ENCODE results near the gene CCDC27. TPM values are rescaled to one million over a fixed set of nuclear protein-coding genes. Genes with fewer than 3 reads are reported as not detected.

Gene CCDC27
- polyA plus RNA-seq, 4 donors = 0.06 to 0.27 TPM; not detected in 2

DNA sequence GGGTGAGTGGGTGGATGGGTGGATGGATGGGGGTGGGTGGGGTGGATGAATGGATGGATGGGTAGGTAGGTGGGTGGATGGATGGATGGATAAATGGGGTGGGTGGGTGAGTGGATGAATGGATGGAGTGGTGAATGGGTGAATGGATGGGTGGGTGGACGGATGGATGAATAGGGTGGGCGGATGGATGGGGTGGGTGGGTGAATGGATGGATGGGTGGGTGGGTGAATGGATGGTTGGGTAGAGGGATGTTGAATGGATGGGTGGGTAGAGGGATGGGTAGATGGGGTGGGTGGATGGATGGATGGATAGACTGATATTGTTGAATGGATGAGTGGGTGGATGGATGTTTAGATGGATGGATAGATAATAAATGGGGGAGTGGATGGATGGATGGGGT, 26.9 kb upstream of the CCDC27 start:
- WGBS, 3 donors = 96 to 98% (median 96%) methylated on average over 2 of the region's 2 CpGs
- no peaks in the 10 kb centered on the region for H3K36me3 ChIP-seq (ENCODE audit: control insufficient read depth in 3 of 3, insufficient read depth in 2 of 3, low read depth in 1 of 3, low read length in 3 of 3)
- H3K27me3 ChIP-seq (ENCODE audit: control insufficient read depth in 3 of 3, insufficient read depth in 3 of 3, low read length in 3 of 3) = peaks cover 0 to 2% (median 0%) of the 10 kb centered on the region in 3 donors
- DNase-seq = no peak
- no peak for FAIRE-seq
- H3K4me3 ChIP-seq (ENCODE audit: low read depth in 1 of 3, low read length in 3 of 3) = no peak overlapping the region
- no peak overlapping the region for H3K27ac ChIP-seq (ENCODE audit: low read depth in 1 of 3, low read length in 2 of 3)
- no peaks in the 10 kb centered on the region for H3K4me1 ChIP-seq (ENCODE audit: control insufficient read depth in 3 of 3, insufficient read depth in 2 of 3, low read depth in 1 of 3, low read length in 2 of 3)
- no peaks in the 10 kb centered on the region for H3K9me3 ChIP-seq (ENCODE audit: control insufficient read depth in 2 of 2, insufficient read depth in 1 of 2, low read depth in 1 of 2, low read length in 1 of 2)

DNA sequence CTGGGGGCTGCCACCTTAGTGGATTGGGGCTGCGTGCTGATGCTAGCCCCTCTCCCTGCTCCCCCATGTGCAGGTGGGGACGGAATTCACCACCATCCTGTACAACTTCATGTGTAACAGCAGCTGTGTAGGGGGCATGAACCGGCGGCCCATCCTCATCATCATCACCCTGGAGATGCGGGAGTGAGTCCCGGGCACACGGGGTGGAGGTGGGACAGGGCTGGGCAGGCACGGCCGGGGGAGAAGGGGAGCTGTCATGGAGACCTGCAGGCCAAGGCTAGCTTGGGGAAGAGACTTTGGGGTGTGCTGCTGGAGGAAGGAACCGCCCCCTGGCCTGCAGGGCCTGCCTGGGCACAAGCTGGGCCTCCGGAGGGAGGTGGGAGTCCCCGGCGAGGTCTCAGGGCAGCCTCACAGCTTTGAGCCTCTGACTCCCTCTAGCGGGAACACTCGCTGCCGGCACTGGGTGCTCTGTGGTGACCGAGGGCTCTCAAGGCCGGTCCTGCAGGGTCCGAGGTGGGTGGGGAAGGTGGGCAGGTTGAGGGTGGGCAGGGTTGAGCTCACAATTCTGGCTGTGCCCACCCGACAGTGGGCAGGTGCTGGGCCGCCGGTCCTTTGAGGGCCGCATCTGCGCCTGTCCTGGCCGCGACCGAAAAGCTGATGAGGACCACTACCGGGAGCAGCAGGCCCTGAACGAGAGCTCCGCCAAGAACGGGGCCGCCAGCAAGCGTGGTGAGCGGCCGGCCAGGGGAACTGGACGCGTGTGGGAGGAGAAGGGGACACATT, 25.0 kb upstream of the CCDC27 start:
- DNase-seq (peak; percentile 10 to 38), FAIRE-seq (no peak)
- H3K4me3 ChIP-seq (ENCODE audit: low read depth in 1 of 3, low read length in 3 of 3) = no peak overlapping the region
- peaks cover 0 to under 1% (median 0%) of the 10 kb centered on the region in 3 donors for H3K4me1 ChIP-seq (ENCODE audit: control insufficient read depth in 3 of 3, insufficient read depth in 2 of 3, low read depth in 1 of 3, low read length in 2 of 3)
- no peak overlapping the region for H3K27ac ChIP-seq (ENCODE audit: low read depth in 1 of 3, low read length in 2 of 3)
- no peaks in the 10 kb centered on the region for H3K36me3 ChIP-seq (ENCODE audit: control insufficient read depth in 3 of 3, insufficient read depth in 2 of 3, low read depth in 1 of 3, low read length in 3 of 3)
- peaks cover 0 to 2% (median 0%) of the 10 kb centered on the region in 3 donors for H3K27me3 ChIP-seq (ENCODE audit: control insufficient read depth in 3 of 3, insufficient read depth in 3 of 3, low read length in 3 of 3)
- WGBS, 3 donors = 52 to 55% (median 53%) methylated on average over 35 to 37 of the region's 37 CpGs
- no peaks in the 10 kb centered on the region for H3K9me3 ChIP-seq (ENCODE audit: control insufficient read depth in 2 of 2, insufficient read depth in 1 of 2, low read depth in 1 of 2, low read length in 1 of 2)

DNA sequence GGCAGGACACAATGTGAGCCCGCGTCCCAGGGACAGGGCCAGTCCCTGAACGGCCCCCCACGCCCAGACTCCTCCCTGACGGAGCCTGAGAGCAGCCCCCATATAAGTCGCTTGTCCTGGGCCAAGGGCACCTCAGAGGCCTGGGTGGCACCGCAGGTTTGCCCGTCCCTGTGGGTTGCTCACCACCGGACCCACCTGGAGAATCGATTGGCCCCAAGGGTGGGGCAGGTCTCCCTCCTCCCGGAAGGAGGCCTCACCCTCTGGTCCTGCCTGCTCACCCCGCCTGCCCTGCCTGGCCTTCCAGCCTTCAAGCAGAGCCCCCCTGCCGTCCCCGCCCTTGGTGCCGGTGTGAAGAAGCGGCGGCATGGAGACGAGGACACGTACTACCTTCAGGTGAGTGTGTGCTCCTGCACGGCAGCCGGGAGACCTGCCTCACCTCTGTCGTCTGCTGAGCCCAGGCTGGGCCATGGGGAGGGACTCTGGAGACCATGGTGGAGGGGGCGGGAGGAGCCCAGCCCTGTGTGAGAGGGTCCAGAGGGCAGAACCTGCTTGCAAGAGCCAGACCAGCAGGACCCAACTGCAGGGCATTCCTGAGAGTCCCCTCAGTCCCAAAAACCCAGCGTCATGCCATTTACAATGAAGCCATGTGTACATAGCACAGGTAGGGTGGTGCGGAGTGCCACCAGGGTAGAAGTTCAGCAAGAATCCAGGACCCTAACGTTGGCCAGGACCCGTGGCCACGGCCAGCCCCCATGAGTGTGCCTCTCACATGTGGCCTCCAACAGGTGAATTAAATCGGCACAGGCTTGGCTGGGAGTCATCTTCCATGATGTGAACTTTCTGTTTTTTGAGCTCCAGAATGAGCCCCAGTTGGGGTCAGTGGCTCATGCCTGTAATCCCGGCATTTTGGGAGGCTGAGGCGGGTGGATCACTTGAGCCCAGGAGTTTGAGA, 24.1 kb upstream of the CCDC27 start:
- H3K27ac ChIP-seq (ENCODE audit: low read depth in 1 of 3, low read length in 2 of 3) = no peak overlapping the region
- WGBS, 3 donors = 67 to 84% (median 71%) methylated on average over 27 to 31 of the region's 31 CpGs
- H3K4me3 ChIP-seq (ENCODE audit: low read depth in 1 of 3, low read length in 3 of 3) = no peak overlapping the region
- peaks cover 0 to 2% (median 0%) of the 10 kb centered on the region in 3 donors for H3K27me3 ChIP-seq (ENCODE audit: control insufficient read depth in 3 of 3, insufficient read depth in 3 of 3, low read length in 3 of 3)
- no peaks in the 10 kb centered on the region for H3K36me3 ChIP-seq (ENCODE audit: control insufficient read depth in 3 of 3, insufficient read depth in 2 of 3, low read depth in 1 of 3, low read length in 3 of 3)
- DNase-seq (no peak), FAIRE-seq (no peak)
- H3K9me3 ChIP-seq (ENCODE audit: control insufficient read depth in 2 of 2, insufficient read depth in 1 of 2, low read depth in 1 of 2, low read length in 1 of 2) = no peaks in the 10 kb centered on the region
- peaks cover 0 to 9% (median 0%) of the 10 kb centered on the region in 3 donors for H3K4me1 ChIP-seq (ENCODE audit: control insufficient read depth in 3 of 3, insufficient read depth in 2 of 3, low read depth in 1 of 3, low read length in 2 of 3)

DNA sequence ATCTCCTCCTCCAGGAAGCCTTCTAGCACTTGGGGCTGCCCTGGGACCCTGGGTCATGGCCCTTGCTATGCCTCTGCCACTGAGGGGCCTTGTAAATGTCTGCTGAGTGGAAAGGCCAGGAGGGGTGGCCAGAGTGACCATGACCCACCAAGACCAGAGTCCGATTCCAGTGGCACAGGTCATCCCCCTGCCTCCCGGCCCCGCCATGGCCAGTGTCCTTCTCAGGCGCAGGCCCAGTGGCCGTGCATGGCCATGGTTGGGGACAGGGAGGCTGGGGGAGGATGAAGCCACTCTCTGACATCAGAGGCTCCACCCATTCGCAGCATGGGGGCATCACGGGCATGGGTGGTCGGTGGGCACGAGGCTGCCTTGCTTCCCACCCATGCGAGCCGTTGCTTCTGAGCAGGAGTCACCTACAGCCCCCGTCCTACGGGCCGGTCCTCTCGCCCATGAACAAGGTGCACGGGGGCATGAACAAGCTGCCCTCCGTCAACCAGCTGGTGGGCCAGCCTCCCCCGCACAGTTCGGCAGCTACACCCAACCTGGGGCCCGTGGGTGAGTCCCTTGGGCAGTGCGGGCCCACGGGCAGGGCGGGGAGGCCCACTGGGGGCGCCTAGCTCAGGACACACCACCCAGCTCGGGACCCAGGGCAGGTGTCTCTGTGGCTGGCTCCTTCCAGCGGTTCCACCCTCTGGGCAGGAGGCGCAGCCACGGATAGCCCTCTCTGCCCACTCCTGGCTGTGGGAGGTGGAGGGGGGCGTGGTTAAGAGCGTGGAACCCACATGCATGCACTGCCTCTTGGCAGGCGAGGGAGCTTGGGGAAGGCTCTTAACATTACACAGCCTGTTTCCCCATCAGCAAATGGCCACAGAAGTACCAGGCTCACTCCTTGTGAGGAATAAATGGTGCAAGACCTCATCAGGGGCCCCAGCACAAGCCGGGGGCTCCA, 22.4 kb upstream of the CCDC27 start:
- 67 to 81% (median 72%) methylated on average over 29 to 32 of the region's 32 CpGs for WGBS, 3 donors
- DNase-seq (no peak), FAIRE-seq (no peak)
- H3K9me3 ChIP-seq (ENCODE audit: control insufficient read depth in 2 of 2, insufficient read depth in 1 of 2, low read depth in 1 of 2, low read length in 1 of 2) = no peaks in the 10 kb centered on the region
- no peak overlapping the region for H3K27ac ChIP-seq (ENCODE audit: low read depth in 1 of 3, low read length in 2 of 3)
- peaks cover 0 to 1% (median 0%) of the 10 kb centered on the region in 3 donors for H3K36me3 ChIP-seq (ENCODE audit: control insufficient read depth in 3 of 3, insufficient read depth in 2 of 3, low read depth in 1 of 3, low read length in 3 of 3)
- no peak overlapping the region for H3K4me3 ChIP-seq (ENCODE audit: low read depth in 1 of 3, low read length in 3 of 3)
- peaks cover 0 to 26% (median 0%) of the 10 kb centered on the region in 3 donors for H3K4me1 ChIP-seq (ENCODE audit: control insufficient read depth in 3 of 3, insufficient read depth in 2 of 3, low read depth in 1 of 3, low read length in 2 of 3)
- peaks cover 0 to 2% (median 0%) of the 10 kb centered on the region in 3 donors for H3K27me3 ChIP-seq (ENCODE audit: control insufficient read depth in 3 of 3, insufficient read depth in 3 of 3, low read length in 3 of 3)

DNA sequence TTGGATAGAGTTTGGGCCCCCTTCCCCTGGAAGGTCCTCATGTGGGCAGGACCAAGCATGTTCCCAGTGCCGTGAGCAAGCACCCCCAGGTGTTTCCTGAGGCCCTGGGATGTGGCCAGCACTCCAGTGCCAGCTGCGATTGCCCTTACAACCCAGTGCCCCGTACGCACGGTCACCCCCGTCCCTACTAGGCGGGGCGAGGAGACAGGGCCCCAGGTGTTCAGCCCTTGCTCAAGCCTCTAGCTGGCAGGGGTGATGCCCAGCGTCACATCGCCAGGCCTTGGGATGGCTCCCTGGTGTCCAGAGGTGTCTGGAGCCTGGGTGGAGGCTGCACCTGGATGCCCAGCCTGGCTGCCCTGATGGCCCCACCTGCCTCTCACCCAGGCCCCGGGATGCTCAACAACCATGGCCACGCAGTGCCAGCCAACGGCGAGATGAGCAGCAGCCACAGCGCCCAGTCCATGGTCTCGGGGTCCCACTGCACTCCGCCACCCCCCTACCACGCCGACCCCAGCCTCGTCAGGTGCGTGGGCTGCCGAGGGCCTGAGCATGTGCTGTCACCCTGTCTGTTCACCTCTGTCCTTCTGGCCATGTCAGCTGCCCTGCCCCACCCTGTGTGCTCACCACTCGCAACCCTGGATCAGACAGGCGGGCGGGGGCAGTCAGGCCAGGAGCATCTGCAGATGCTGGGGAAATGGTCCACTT, 21.6 kb upstream of the CCDC27 start:
- no peak overlapping the region for H3K4me3 ChIP-seq (ENCODE audit: low read depth in 1 of 3, low read length in 3 of 3)
- H3K27ac ChIP-seq (ENCODE audit: low read depth in 1 of 3, low read length in 2 of 3) = no peak overlapping the region
- no peaks in the 10 kb centered on the region for H3K9me3 ChIP-seq (ENCODE audit: control insufficient read depth in 2 of 2, insufficient read depth in 1 of 2, low read depth in 1 of 2, low read length in 1 of 2)
- DNase-seq (no peak), FAIRE-seq (no peak)
- peaks cover 0 to 3% (median 0%) of the 10 kb centered on the region in 3 donors for H3K36me3 ChIP-seq (ENCODE audit: control insufficient read depth in 3 of 3, insufficient read depth in 2 of 3, low read depth in 1 of 3, low read length in 3 of 3)
- H3K4me1 ChIP-seq (ENCODE audit: control insufficient read depth in 3 of 3, insufficient read depth in 2 of 3, low read depth in 1 of 3, low read length in 2 of 3) = peaks cover 0 to 26% (median 0%) of the 10 kb centered on the region in 3 donors
- 59 to 77% (median 61%) methylated on average over 23 to 25 of the region's 25 CpGs for WGBS, 3 donors
- H3K27me3 ChIP-seq (ENCODE audit: control insufficient read depth in 3 of 3, insufficient read depth in 3 of 3, low read length in 3 of 3) = peaks cover 0 to 2% (median 0%) of the 10 kb centered on the region in 3 donors

DNA sequence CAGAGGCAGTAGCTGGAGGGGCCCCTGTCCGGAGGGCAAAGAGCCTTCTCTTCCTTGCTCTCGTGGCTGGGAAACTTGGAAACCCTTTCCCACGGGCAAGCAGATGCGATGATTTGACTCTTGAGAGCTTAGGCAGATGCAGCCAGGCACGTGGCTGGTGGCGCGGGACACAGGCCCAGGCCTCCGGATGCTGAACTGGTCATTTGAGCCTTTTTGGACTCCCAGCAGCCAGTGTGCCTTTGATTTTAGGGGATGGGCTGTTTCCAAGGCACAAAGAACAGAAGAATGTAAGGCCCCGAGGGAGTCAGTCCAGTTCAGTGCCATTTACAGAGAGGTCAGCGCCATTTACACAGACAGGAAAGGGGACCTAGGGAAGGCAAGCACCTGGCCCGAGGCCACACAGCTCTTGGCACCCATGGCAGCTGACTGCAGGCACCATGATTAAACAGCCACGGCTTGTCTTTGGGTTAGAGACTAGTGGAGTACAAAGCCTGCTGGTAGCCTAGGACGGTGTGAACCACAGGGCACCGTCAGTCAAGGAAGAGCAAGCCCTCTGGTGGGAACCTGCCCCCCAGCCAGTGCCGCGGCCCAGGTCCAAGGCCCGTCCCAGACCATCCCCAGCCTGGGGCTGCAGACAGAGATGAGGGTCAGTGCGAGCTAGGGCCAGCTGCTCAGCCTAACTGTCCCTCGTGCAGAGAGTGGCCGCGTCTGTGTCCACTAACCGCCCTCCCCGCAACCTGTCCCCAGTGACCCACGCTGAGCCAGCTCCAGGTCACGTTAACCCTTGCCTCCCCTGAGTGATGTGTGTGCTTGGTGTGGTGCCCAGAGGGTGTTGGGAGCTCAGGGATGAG, 20.4 kb upstream of the CCDC27 start:
- H3K4me1 ChIP-seq (ENCODE audit: control insufficient read depth in 3 of 3, insufficient read depth in 2 of 3, low read depth in 1 of 3, low read length in 2 of 3) = peaks cover 0 to 26% (median 0%) of the 10 kb centered on the region in 3 donors
- H3K27ac ChIP-seq (ENCODE audit: low read depth in 1 of 3, low read length in 2 of 3) = no peak overlapping the region
- peaks cover 0 to 11% (median 5%) of the 10 kb centered on the region in 3 donors for H3K36me3 ChIP-seq (ENCODE audit: control insufficient read depth in 3 of 3, insufficient read depth in 2 of 3, low read depth in 1 of 3, low read length in 3 of 3)
- H3K9me3 ChIP-seq (ENCODE audit: control insufficient read depth in 2 of 2, insufficient read depth in 1 of 2, low read depth in 1 of 2, low read length in 1 of 2) = no peaks in the 10 kb centered on the region
- DNase-seq (no peak), FAIRE-seq (no peak)
- no peak overlapping the region for H3K4me3 ChIP-seq (ENCODE audit: low read depth in 1 of 3, low read length in 3 of 3)
- H3K27me3 ChIP-seq (ENCODE audit: control insufficient read depth in 3 of 3, insufficient read depth in 3 of 3, low read length in 3 of 3) = peaks cover 0 to 2% (median 0%) of the 10 kb centered on the region in 3 donors
- WGBS, 3 donors = 64 to 69% (median 67%) methylated on average over 25 of the region's 25 CpGs
